Activated T-helper 17 cell treated with anti-CD3 and anti-CD28 coated beads, Interleukin-2, amount 50 U/mL, for 72 hours (primary cell): ENCODE results near the gene PFKP. TPM values are rescaled to one million over a fixed set of nuclear protein-coding genes. Genes with fewer than 3 reads are reported as not detected.
A peak's percentile ranks its signal among the peaks of the same experiment; 100 is the strongest.

Experiments used
- ATAC-seq: fragments of 150-1000 bp; cut with Tn5 transposase; replicated peaks from 2 replicates; pipeline ENCODE4 v1.10.0; 2021; ENCODE audit warnings: mild to moderate bottlenecking, moderate library complexity
- H3K27ac Mint-ChIP-seq: one replicate; pipeline ENCODE4 v1.8.0; 2022; ENCODE audit warnings: mixed read lengths
- H3K27me3 Mint-ChIP-seq: one replicate; pipeline ENCODE4 v1.8.0; 2022; ENCODE audit warnings: mixed read lengths
- H3K36me3 Mint-ChIP-seq: one replicate; pipeline ENCODE4 v1.8.0; 2022; ENCODE audit warnings: low read depth, mild to moderate bottlenecking, mixed read lengths
- H3K4me1 Mint-ChIP-seq: one replicate; pipeline ENCODE4 v1.8.0; 2022; ENCODE audit warnings: mixed read lengths
- H3K4me3 Mint-ChIP-seq: one replicate; pipeline ENCODE4 v1.8.0; 2022; ENCODE audit warnings: mild to moderate bottlenecking, mixed read lengths
- H3K9me3 Mint-ChIP-seq: one replicate; pipeline ENCODE4 v1.8.0; 2022; ENCODE audit warnings: mixed read lengths
- total RNA-seq, 2 donors: library from RNA; stranded (reverse); gene quantifications; one replicate each; pipeline ENCODE4 v1.2.3, GENCODE V29; 2022

Gene PFKP
- total RNA-seq, 2 donors from 2014 or later = 349 TPM

DNA sequence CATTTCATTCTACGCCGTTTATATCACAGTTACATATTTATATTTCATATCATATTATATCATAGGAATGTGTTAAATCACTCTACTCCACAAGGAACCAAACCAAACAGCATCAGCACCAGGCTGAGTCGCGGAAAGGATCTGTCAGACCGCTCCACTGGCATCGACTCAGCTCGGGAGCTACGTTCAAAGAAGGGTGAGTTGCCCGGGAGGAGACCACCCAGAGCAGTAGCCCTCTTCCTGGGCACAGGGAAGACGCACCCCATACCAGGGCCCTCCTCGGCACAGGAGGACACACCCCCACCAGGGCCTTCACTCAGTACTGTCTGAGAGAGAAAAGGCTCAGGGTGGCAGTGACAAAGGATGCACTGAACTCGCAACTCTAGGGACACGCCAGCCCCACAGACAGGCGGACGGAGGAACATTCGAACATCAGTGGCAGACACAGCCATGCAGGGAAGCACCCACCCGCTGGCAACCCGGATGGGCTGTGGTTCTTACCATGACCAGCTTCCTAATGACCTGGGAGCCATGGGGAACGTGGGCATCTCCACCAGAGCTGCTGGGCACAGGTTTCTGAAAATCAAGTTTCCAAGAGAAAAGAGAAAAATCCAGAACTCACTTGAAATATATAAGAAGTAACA is 76.6 kb downstream of the PFKP start:
- no peaks in the 10 kb centered on the region for H3K9me3 Mint-ChIP-seq
- no peaks in the 10 kb centered on the region for H3K4me1 Mint-ChIP-seq
- no peak overlapping the region for H3K27ac Mint-ChIP-seq
- H3K4me3 Mint-ChIP-seq = no peak overlapping the region
- H3K36me3 Mint-ChIP-seq = peaks cover 100% of the 10 kb centered on the region
- H3K27me3 Mint-ChIP-seq = no peaks in the 10 kb centered on the region
- no peak for ATAC-seq

- Mint-ChIP-seq H3K4me1 (no peaks in the 10 kb centered on the region), H3K36me3 (peaks cover 100% of the 10 kb centered on the region), H3K27ac (no peak overlapping the region), H3K9me3 (no peaks in the 10 kb centered on the region), H3K27me3 (no peaks in the 10 kb centered on the region), H3K4me3 (no peak overlapping the region)
- ATAC-seq = no peak
These were observed 78.0 kb downstream of the PFKP start for GRCh38 chr10:3145366-3145765.

DNA sequence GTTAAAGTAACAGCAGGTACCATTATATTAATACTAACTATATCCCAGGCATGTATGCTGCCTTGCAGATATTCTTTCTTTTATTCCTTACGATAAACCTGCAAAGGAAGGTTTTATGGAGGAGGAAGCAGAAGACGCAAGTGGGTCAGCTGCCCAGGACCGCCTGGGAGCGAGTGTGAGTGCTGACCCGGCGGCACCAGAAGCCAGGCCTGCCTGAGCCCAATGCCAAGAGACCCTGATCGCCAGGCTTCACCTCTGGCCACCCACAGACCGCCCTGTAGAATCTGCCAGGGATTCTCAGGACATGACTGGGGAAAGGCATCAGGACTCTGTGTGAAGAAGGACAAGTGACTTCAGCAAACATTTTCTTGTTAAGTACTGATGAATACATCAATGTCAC is 78.9 kb downstream of the PFKP start:
- ATAC-seq = no peak
- no peak overlapping the region for H3K27ac Mint-ChIP-seq
- peaks cover 100% of the 10 kb centered on the region for H3K36me3 Mint-ChIP-seq
- no peak overlapping the region for H3K4me3 Mint-ChIP-seq
- no peaks in the 10 kb centered on the region for H3K9me3 Mint-ChIP-seq
- no peaks in the 10 kb centered on the region for H3K27me3 Mint-ChIP-seq
- no peaks in the 10 kb centered on the region for H3K4me1 Mint-ChIP-seq

GRCh38 chr10:3147117-3147820 is 79.9 kb downstream of the PFKP start:
- Mint-ChIP-seq H3K27me3 (no peaks in the 10 kb centered on the region), H3K27ac (no peak overlapping the region), H3K4me3 (no peak overlapping the region), H3K4me1 (peaks cover 2% of the 10 kb centered on the region), H3K36me3 (peaks cover 100% of the 10 kb centered on the region), H3K9me3 (no peaks in the 10 kb centered on the region)
- ATAC-seq = no peak

- Mint-ChIP-seq H3K27ac (no peak overlapping the region), H3K36me3 (peaks cover 100% of the 10 kb centered on the region), H3K27me3 (no peaks in the 10 kb centered on the region), H3K9me3 (no peaks in the 10 kb centered on the region), H3K4me3 (no peak overlapping the region), H3K4me1 (peaks cover 10% of the 10 kb centered on the region)
- no peak for ATAC-seq
These were observed 80.7 kb downstream of the PFKP start for GRCh38 chr10:3148041-3148440.

DNA sequence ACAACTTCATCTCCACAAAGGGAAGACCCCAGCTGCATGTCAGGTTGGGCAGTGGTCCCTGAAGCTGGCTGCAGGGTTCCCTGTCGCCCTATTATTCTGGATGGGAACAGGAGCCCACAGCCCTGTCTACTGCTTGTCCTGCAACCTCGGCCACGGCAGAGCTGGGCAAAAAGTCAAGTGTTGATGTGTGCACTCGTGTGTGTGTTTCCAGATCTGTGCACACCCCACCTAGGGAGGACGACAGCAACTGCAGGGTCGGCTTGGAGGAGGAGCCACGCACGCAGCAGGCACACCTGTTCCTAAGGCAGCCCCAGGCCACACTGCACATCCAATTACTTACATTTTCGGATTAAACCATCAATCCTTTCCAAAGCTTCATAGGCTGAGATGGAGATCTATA is 81.6 kb downstream of the PFKP start:
- no peak for ATAC-seq
- no peak overlapping the region for H3K27ac Mint-ChIP-seq

GRCh38 chr10:3149918-3150317 is 82.6 kb downstream of the PFKP start:
- peaks cover 100% of the 10 kb centered on the region for H3K36me3 Mint-ChIP-seq
- no peak overlapping the region for H3K27ac Mint-ChIP-seq

More for the DNA sequence above, 81.6 kb downstream of the PFKP start:
- no peaks in the 10 kb centered on the region for H3K27me3 Mint-ChIP-seq
- H3K4me3 Mint-ChIP-seq = no peak overlapping the region
- no peaks in the 10 kb centered on the region for H3K9me3 Mint-ChIP-seq
- H3K36me3 Mint-ChIP-seq = peaks cover 100% of the 10 kb centered on the region
- peaks cover 11% of the 10 kb centered on the region for H3K4me1 Mint-ChIP-seq

GRCh38 chr10:3150366-3150765 is 83.0 kb downstream of the PFKP start:
- ATAC-seq = no peak
- Mint-ChIP-seq H3K27me3 (no peaks in the 10 kb centered on the region), H3K4me3 (no peak overlapping the region), H3K4me1 (peaks cover 11% of the 10 kb centered on the region), H3K9me3 (no peaks in the 10 kb centered on the region), H3K36me3 (peaks cover 100% of the 10 kb centered on the region), H3K27ac (no peak overlapping the region)

More at GRCh38 chr10:3149918-3150317, 82.6 kb downstream of the PFKP start:
- ATAC-seq = no peak
- Mint-ChIP-seq H3K4me1 (peaks cover 11% of the 10 kb centered on the region), H3K9me3 (no peaks in the 10 kb centered on the region), H3K27me3 (no peaks in the 10 kb centered on the region), H3K4me3 (no peak overlapping the region)

DNA sequence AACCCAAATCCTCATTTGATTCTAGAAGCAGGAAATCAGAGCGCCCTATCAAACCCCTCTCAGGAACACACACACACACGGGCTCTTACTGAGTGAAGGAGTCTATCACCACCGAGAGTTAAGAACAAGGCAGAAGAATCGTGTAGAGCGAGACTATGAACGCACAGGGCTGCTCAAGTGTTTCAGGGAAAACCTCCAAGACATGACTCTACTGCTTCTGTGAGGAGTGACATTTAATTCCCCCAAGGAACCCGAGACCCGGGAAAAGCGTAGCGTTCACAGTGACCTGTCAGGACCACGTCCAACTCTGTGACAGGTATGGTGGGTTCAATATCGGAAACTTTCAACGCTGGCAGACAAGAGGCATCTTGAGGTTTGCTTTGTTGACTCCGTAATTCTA is 83.6 kb downstream of the PFKP start:
- no peak overlapping the region for H3K27ac Mint-ChIP-seq
- H3K4me1 Mint-ChIP-seq = peaks cover 11% of the 10 kb centered on the region
- H3K4me3 Mint-ChIP-seq = no peak overlapping the region
- no peaks in the 10 kb centered on the region for H3K9me3 Mint-ChIP-seq
- peaks cover 100% of the 10 kb centered on the region for H3K36me3 Mint-ChIP-seq
- H3K27me3 Mint-ChIP-seq = no peaks in the 10 kb centered on the region
- ATAC-seq = no peak

DNA sequence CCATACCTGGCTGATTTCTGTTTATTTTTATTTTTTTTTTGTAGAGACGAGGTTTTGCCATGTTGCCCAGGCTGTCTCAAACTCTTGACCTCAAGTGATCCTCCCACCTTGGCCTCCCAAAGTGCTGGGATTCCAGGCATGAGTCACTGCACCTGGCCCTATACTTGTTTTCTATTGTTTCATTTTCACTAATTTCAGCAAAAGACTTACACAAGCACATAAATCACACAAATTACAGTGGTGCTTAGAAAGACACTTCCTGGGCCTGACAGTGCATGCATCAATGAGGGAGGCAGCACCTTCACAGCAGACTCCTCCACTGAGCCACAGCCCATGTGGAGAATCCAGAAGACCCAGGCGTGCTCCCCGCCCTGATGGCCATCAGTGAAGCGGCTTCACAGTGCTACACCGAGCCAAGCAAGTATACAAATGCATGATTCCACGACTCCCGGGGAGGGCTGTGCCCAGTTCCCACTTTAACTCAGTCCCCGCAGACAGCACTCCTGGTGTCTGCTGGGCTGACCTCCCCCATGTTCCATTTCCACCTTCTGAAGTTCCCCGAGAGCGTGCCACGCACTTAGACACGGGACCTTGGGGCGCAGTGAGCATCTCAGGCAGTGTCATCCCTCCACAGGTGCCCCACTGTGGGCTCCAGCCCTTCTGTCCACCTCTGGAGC is 84.7 kb downstream of the PFKP start:
- peak overlapping the region; percentile 56 for H3K27ac Mint-ChIP-seq
- peaks cover 11% of the 10 kb centered on the region for H3K4me1 Mint-ChIP-seq
- ATAC-seq = peak; percentile 28
- no peaks in the 10 kb centered on the region for H3K27me3 Mint-ChIP-seq
- H3K36me3 Mint-ChIP-seq = peaks cover 100% of the 10 kb centered on the region
- H3K9me3 Mint-ChIP-seq = no peaks in the 10 kb centered on the region
- H3K4me3 Mint-ChIP-seq = no peak overlapping the region

GRCh38 chr10:3152566-3152935 is 85.2 kb downstream of the PFKP start:
- ATAC-seq = no peak
- peak overlapping the region; percentile 56 for H3K27ac Mint-ChIP-seq
- H3K27me3 Mint-ChIP-seq = no peaks in the 10 kb centered on the region
- no peaks in the 10 kb centered on the region for H3K9me3 Mint-ChIP-seq
- H3K36me3 Mint-ChIP-seq = peaks cover 100% of the 10 kb centered on the region
- no peak overlapping the region for H3K4me3 Mint-ChIP-seq
- H3K4me1 Mint-ChIP-seq = peaks cover 11% of the 10 kb centered on the region

DNA sequence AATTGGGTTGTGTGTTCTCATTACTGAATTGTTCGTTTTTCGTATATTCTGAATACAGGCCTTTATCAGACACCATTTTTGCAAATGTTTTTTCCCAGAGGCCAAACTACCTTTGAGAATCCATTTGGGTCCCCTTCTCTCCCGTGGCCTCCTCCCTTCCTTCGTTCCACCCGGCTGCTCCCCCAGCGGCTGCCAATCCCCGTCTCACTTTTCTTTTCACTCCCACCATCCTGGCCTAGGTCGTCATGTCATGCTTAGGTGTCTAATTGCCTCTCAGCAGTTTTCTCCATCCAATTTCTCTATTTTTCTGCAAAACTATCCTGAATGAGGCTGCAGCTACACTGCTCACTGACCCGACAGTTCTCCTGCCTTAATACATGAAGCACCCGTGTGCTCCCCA is 87.3 kb downstream of the PFKP start:
- H3K4me1 Mint-ChIP-seq = peaks cover 11% of the 10 kb centered on the region
- no peak for ATAC-seq
- H3K27ac Mint-ChIP-seq = peak overlapping the region; percentile 34

GRCh38 chr10:3159152-3159551 is 91.8 kb downstream of the PFKP start:
- Mint-ChIP-seq H3K27me3 (no peaks in the 10 kb centered on the region), H3K36me3 (peaks cover 100% of the 10 kb centered on the region), H3K4me3 (no peak overlapping the region), H3K9me3 (no peaks in the 10 kb centered on the region), H3K27ac (peak overlapping the region; percentile 20), H3K4me1 (no peaks in the 10 kb centered on the region)
- no peak for ATAC-seq

More for the DNA sequence above, 87.3 kb downstream of the PFKP start:
- H3K36me3 Mint-ChIP-seq = peaks cover 100% of the 10 kb centered on the region
- H3K9me3 Mint-ChIP-seq = no peaks in the 10 kb centered on the region
- H3K4me3 Mint-ChIP-seq = no peak overlapping the region
- no peaks in the 10 kb centered on the region for H3K27me3 Mint-ChIP-seq

GRCh38 chr10:3162533-3162932 is 95.2 kb downstream of the PFKP start:
- Mint-ChIP-seq H3K4me1 (no peaks in the 10 kb centered on the region), H3K4me3 (no peak overlapping the region), H3K27ac (no peak overlapping the region), H3K9me3 (no peaks in the 10 kb centered on the region), H3K36me3 (peaks cover 100% of the 10 kb centered on the region), H3K27me3 (no peaks in the 10 kb centered on the region)
- no peak for ATAC-seq

GRCh38 chr10:3163879-3164278 is 96.5 kb downstream of the PFKP start:
- no peaks in the 10 kb centered on the region for H3K4me1 Mint-ChIP-seq
- no peaks in the 10 kb centered on the region for H3K9me3 Mint-ChIP-seq
- H3K4me3 Mint-ChIP-seq = no peak overlapping the region
- no peak for ATAC-seq
- no peaks in the 10 kb centered on the region for H3K27me3 Mint-ChIP-seq
- peaks cover 100% of the 10 kb centered on the region for H3K36me3 Mint-ChIP-seq
- H3K27ac Mint-ChIP-seq = no peak overlapping the region
